Esophagus muscularis mucosa (tissue), 4 donors: ENCODE results near the gene PRKX. TPM values are rescaled to one million over a fixed set of nuclear protein-coding genes. Genes with fewer than 3 reads are reported as not detected.
"Not testable (repeated sequence)": the region's sequence is repeated elsewhere in the genome, so short reads cannot be mapped to it uniquely, and the experiment has no call there.

Experiments
- DNase-seq: peaks from one replicate; pipeline ENCODE4 v3.0.0-alpha.2; 2017; ENCODE audit errors: extremely low spot score
- H3K27ac ChIP-seq, 4 donors: fragments of 200-600 bp; sonication (generic); replicated peaks in 1 of 4; 1 replicate in 3 of 4; 2 replicates in 1 of 4; pipeline ENCODE4 v1.5.1; 2016 to 2019; ENCODE audit warnings: mild to moderate bottlenecking in 1 of 4
- H3K27me3 ChIP-seq, 4 donors: fragments of 200-600 bp; sonication (generic); one replicate each; pipeline versions ENCODE4 v1.5.1 to v1.6.0; 2016 to 2019
- H3K36me3 ChIP-seq, 4 donors: fragments of 200-600 bp; sonication (generic); one replicate each; pipeline ENCODE4 v1.5.1; 2016 to 2019
- H3K4me1 ChIP-seq, 4 donors: fragments of 200-600 bp; sonication (generic); one replicate each; pipeline ENCODE4 v1.5.1; 2016 to 2019
- H3K4me3 ChIP-seq, 4 donors: fragments of 200-600 bp; sonication (generic); 1 replicate in 2 of 4; 2 replicates in 2 of 4; pipeline ENCODE4 v1.5.1; 2016 to 2019; ENCODE audit warnings: mild to moderate bottlenecking in 4 of 4, moderate library complexity in 1 of 4
- H3K9me3 ChIP-seq, 4 donors: fragments of 200-600 bp; sonication (generic); 1 replicate in 3 of 4; 2 replicates in 1 of 4; pipeline ENCODE4 v1.5.1; 2016 to 2019
- CTCF ChIP-seq, 3 experiments: fragments of 200-600 bp in 2 of 3; fragments of 450-650 bp in 1 of 3; sonication (generic) in 2 of 3; IDR thresholded peaks; one replicate each; pipeline ENCODE4 v1.5.1; 2017 to 2019; ENCODE audit warnings: antibody characterized with exemption in 3 of 3, mild to moderate bottlenecking in 2 of 3, moderate library complexity in 1 of 3
- EP300 ChIP-seq: sonication (generic); formaldehyde crosslinking; IDR thresholded peaks from one replicate; pipeline ENCODE4 v1.6.1; 2017; ENCODE audit warnings: antibody characterized with exemption
- POLR2A ChIP-seq: fragments of 450-650 bp; IDR thresholded peaks from one replicate; pipeline ENCODE4 v1.6.1; 2017; ENCODE audit warnings: antibody characterized with exemption, moderate library complexity, mild to moderate bottlenecking, low read depth
- POLR2AphosphoS5 ChIP-seq, 2 donors: sonication (generic); formaldehyde crosslinking; IDR thresholded peaks; one replicate each; pipeline ENCODE4 v1.6.1; 2017; ENCODE audit warnings: antibody characterized with exemption in 2 of 2
- WGBS: methylation state at CpG from one replicate; pipeline ENCODE4 v1.1.5; 2018; 5-methylcytosine and 5-hydroxymethylcytosine counted together
- intact Hi-C: fragments of 100-400 bp; cut with DNase I; formaldehyde crosslinking; loops from one replicate; pipeline ENCODE4 v1.15.1; 2023
- total RNA-seq, 4 donors: library from RNA; depleted of rRNA; stranded (reverse); fragments of >200 nt; gene quantifications; one replicate each; pipeline versions ENCODE4 v1.1.0 to v1.2.1, GENCODE V29; 2016

Gene PRKX
- total RNA-seq, 4 donors from 2014 or later, result 5.6 to 8.9 (median 6.6) TPM

- H3K27me3 ChIP-seq, result no peaks in the 10 kb centered on the region
- H3K36me3 ChIP-seq, result peaks cover 0 to 7% (median 4%) of the 10 kb centered on the region in 4 donors
- no peak overlapping the region for H3K4me3 ChIP-seq
- H3K27ac ChIP-seq, result no peak overlapping the region
- H3K4me1 ChIP-seq, result no peaks in the 10 kb centered on the region
- intact Hi-C loops, result loop anchor here (10.0 kb wide), 1 partner anchor 524 kb away; no protein-coding TSS in a partner anchor
- no peak for DNase-seq
- WGBS, result 19% methylated on average over 6 of the region's 6 CpGs
- no peaks in the 10 kb centered on the region for H3K9me3 ChIP-seq
- TF ChIP-seq CTCF (IDR thresholded peaks at IDR 0.05) (peak; percentile 22 to 46 (median 35)), EP300 (no peak)
Observed at GRCh38 chrX:3638280-3638873, 75.1 kb downstream of the PRKX start.

- TF ChIP-seq POLR2AphosphoS5 (IDR thresholded peaks at IDR 0.05) (no peak), CTCF (IDR thresholded peaks at IDR 0.05) (no peak), EP300 (no peak), POLR2A (no peak)
- H3K4me1 ChIP-seq, result no peaks in the 10 kb centered on the region
- intact Hi-C loops, result loop anchor here (10.0 kb wide), 1 partner anchor 522 kb away; no protein-coding TSS in a partner anchor
- no peaks in the 10 kb centered on the region for H3K27me3 ChIP-seq
- H3K36me3 ChIP-seq, result peaks cover 0 to 12% (median 4%) of the 10 kb centered on the region in 4 donors
- DNase-seq, result no peak
- no peak overlapping the region for H3K4me3 ChIP-seq
- no peak overlapping the region for H3K27ac ChIP-seq
- 86% methylated on average over 4 of the region's 4 CpGs for WGBS
- no peaks in the 10 kb centered on the region for H3K9me3 ChIP-seq
Observed at GRCh38 chrX:3636803-3637202, 76.6 kb downstream of the PRKX start.

DNA sequence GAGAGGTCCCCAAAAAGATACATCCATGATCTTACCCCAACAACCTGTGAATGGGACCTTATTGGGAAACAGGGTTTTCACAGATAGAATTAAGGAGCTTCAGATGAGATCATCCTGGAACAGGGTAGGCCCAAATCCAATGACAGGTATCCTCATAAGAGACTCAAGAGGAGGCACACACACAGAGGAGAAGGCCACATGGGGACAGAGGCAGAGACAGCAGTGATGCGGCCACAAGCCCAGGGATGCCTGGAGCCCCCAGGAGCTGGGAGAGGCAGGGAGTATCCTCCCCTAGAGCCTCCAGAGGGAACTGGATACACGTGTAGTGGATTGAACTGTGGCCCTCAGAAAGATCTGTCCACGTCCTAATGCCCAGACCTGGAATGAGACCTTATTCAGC, 82.3 kb downstream of the PRKX start:
- no peak overlapping the region for H3K4me3 ChIP-seq
- H3K36me3 ChIP-seq, result peaks cover 0 to 10% (median 5%) of the 10 kb centered on the region in 4 donors
- H3K9me3 ChIP-seq, result peaks cover 0 to 8% (median 0%) of the 10 kb centered on the region in 4 donors
- H3K4me1 ChIP-seq, result no peaks in the 10 kb centered on the region
- intact Hi-C loops, result loop anchor here (10.0 kb wide), 1 partner anchor 516 kb away; no protein-coding TSS in a partner anchor
- no peak for DNase-seq
- TF ChIP-seq POLR2AphosphoS5 (IDR thresholded peaks at IDR 0.05), result no peak
- no peak for TF ChIP-seq CTCF (IDR thresholded peaks at IDR 0.05)
- no peak for TF ChIP-seq POLR2A
- no peaks in the 10 kb centered on the region for H3K27me3 ChIP-seq
- WGBS, result 95% methylated on average over 3 of the region's 3 CpGs
- no peak overlapping the region for H3K27ac ChIP-seq

GRCh38 chrX:3627594-3627993, 85.9 kb downstream of the PRKX start:
- peaks cover 0 to 6% (median 2%) of the 10 kb centered on the region in 4 donors for H3K36me3 ChIP-seq
- DNase-seq, result no peak
- no peak overlapping the region for H3K27ac ChIP-seq
- intact Hi-C loops, result no loop called here
- peaks cover 0 to 8% (median 0%) of the 10 kb centered on the region in 4 donors for H3K9me3 ChIP-seq
- no peaks in the 10 kb centered on the region for H3K4me1 ChIP-seq
- no peak for TF ChIP-seq POLR2A
- no peak overlapping the region for H3K4me3 ChIP-seq
- no peaks in the 10 kb centered on the region for H3K27me3 ChIP-seq
- WGBS, result 84% methylated on average over 7 of the region's 7 CpGs

GRCh38 chrX:3621414-3621813, 92.0 kb downstream of the PRKX start:
- intact Hi-C loops, result no loop called here
- TF ChIP-seq EP300, result no peak
- no peak for TF ChIP-seq CTCF (IDR thresholded peaks at IDR 0.05)
- no peak for TF ChIP-seq POLR2AphosphoS5 (IDR thresholded peaks at IDR 0.05)
- no peak for TF ChIP-seq POLR2A

GRCh38 chrX:3611744-3612143, 101.7 kb downstream of the PRKX start:
- H3K27me3 ChIP-seq, H3K4me1 ChIP-seq, intact Hi-C loops, DNase-seq, H3K4me3 ChIP-seq, H3K27ac ChIP-seq, H3K9me3 ChIP-seq: not testable (repeated sequence)
- H3K36me3 ChIP-seq, result peaks cover 0 to 19% (median 4%) of the 10 kb centered on the region in 4 donors
- WGBS, result 83% methylated on average over 6 of the region's 6 CpGs

More at GRCh38 chrX:3621414-3621813, 92.0 kb downstream of the PRKX start:
- H3K9me3 ChIP-seq, result no peaks in the 10 kb centered on the region
- WGBS, result 30% methylated on average over 6 of the region's 6 CpGs
- H3K27ac ChIP-seq, result no peak overlapping the region
- DNase-seq, result no peak
- H3K27me3 ChIP-seq, result no peaks in the 10 kb centered on the region
- peaks cover 0 to 21% (median 5%) of the 10 kb centered on the region in 4 donors for H3K36me3 ChIP-seq
- no peak overlapping the region for H3K4me3 ChIP-seq
- no peaks in the 10 kb centered on the region for H3K4me1 ChIP-seq
